ENCODE results near the gene GAST. TPM values are rescaled to one million over a fixed set of nuclear protein-coding genes. Genes with fewer than 3 reads are reported as not detected.

GAST gene
- total and polyA plus RNA-seq, 10 of the 15 experiments (the other 5 are each of a cell fraction or from before 2014, with no cell fraction given) = not detected

DNA sequence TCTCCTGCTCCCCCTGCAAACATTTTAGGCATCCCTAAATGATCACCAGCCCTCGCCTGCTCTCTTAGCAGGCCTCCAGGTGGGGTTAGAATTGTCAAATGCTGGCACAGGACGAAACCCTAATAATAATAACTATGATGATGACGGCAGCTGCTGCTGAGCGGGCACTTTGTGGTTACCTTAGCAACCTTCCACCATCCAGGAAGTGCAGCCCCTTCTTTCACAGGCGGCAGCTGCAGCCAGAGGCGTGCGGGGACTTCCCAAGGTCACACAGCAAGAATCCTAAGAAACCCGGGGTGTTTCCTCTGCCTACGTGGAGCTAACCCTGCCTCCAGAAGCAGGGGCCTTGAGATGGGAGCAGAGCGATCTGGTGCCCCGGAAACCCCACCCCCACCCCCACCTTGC is 45.9 kb upstream of the GAST start:
- H3K4me1 ChIP-seq (ENCODE audit: control insufficient read depth, insufficient read depth, low read length) = peaks cover 39% of the 10 kb centered on the region
- H3K9me3 ChIP-seq (replicated peaks; ENCODE audit: control insufficient read depth, insufficient read depth, low read length) = no peaks in the 10 kb centered on the region
- POLR2A ChIA-PET = interaction anchor here (0.6 to 8.3 kb wide), 7 partner anchors 12 to 847 kb away, joined by 3 to 103 read pairs (median 4); partner anchors contain the start of gene EIF1
- no peaks in the 10 kb centered on the region for H3K27me3 ChIP-seq (replicated peaks in 1 of 2; ENCODE audit: control insufficient read depth in 2 of 2, insufficient read depth in 2 of 2, low read length in 1 of 2)
- RAD21 ChIA-PET (ENCODE audit: unreplicated experiment) = interaction anchor here (1.0 to 9.6 kb wide), 12 partner anchors 10 to 1133 kb away, joined by 3 to 193 read pairs (median 7); partner anchors contain the start of gene EIF1
- H3K4me3 ChIP-seq = peak overlapping the region; percentile 73
- peak; percentile 75 for DNase-seq (ENCODE audit: low read depth, low spot score)
- intact Hi-C loops (cut with micrococcal nuclease; ENCODE audit: unreplicated experiment) = loop anchor here (2.0 to 5.0 kb wide), 2 partner anchors 23 to 1049 kb away; partner anchors contain the start of gene EIF1
- H3K4me2 ChIP-seq (ENCODE audit: control insufficient read depth, insufficient read depth) = peak overlapping the region; percentile 99
- H3K36me3 ChIP-seq (ENCODE audit: control insufficient read depth in 2 of 2, insufficient read depth in 2 of 2, low read length in 1 of 2) = no peaks in the 10 kb centered on the region
- no TSS peak for BruUV-seq (replicated peaks)
- H3K27ac ChIP-seq (ENCODE audit: control insufficient read depth, insufficient read depth) = peak overlapping the region; percentile 67
- no peak for FAIRE-seq
- peak overlapping the region; percentile 59 for H3K9ac ChIP-seq (ENCODE audit: control insufficient read depth, insufficient read depth, low read length)
- ATAC-seq = peak; percentile 66
- 1% methylated on average over 11 of the region's 11 CpGs for WGBS (ENCODE audit: insufficient coverage, insufficient replicate concordance, low lambda C conversion rate, missing lambda C conversion rate)
- no peaks in the 10 kb centered on the region for H4K20me1 ChIP-seq (ENCODE audit: control insufficient read depth, insufficient read depth)
- peak overlapping the region; percentile 72 for H2AFZ ChIP-seq (ENCODE audit: control insufficient read depth, low read depth, low read length)
- SMC1A ChIA-PET (ENCODE audit: uncharacterized antibody, unreplicated experiment) = interaction anchor here (0.9 to 6.9 kb wide), 7 partner anchors 12 to 1050 kb away, joined by 3 to 92 read pairs (median 14); partner anchors contain the start of gene EIF1
- in situ Hi-C loops (cut with MboI) = loop anchor here (10.0 kb wide), 1 partner anchor 1051 kb away; no protein-coding TSS in a partner anchor
- no peaks in the 10 kb centered on the region for H3K79me2 ChIP-seq (ENCODE audit: control insufficient read depth, insufficient read depth, low read length)
- CTCF ChIA-PET = interaction anchor here (0.6 to 12.0 kb wide), 19 partner anchors 8 to 1698 kb away, joined by 3 to 420 read pairs (median 4); partner anchors contain the start of gene EIF1
- TF ChIP-seq EGR1 (IDR thresholded peaks at IDR 0.05; ENCODE audit: borderline replicate concordance in 1 of 2, low read depth in 2 of 2, low read length in 2 of 2) (peak in 1 of 2 experiments; percentile 26; a peak in 1 of 3 replicates), STAT1 (conservative IDR thresholded peaks at IDR 0.05) (0 out of 2 replicates have a peak, but pooled peaks have one; percentile 5), MXI1 (IDR thresholded peaks at IDR 0.05; ENCODE audit: low read depth, low read length) (peak; percentile 34; the same call in 1 of the 2 replicates), ETV6 (conservative IDR thresholded peaks at IDR 0.05 in 1 of 2, IDR thresholded peaks at IDR 0.05 in 1 of 2; ENCODE audit: borderline replicate concordance in 1 of 2, low read depth in 1 of 2) (no peak), RELA (IDR thresholded peaks at IDR 0.05; ENCODE audit: borderline replicate concordance, partially characterized antibody) (peak; percentile 42), MEF2A (IDR thresholded peaks at IDR 0.05; ENCODE audit: insufficient read depth, low read depth, low read length) (no peak), RELB (IDR thresholded peaks at IDR 0.05; ENCODE audit: low read depth) (0 out of 2 replicates have a peak, but pooled peaks have one; percentile 11), BHLHE40 (IDR thresholded peaks at IDR 0.05; ENCODE audit: borderline replicate concordance in 1 of 2, low read depth in 2 of 2, low read length in 1 of 2) (peak in 1 of 2 experiments; percentile 58; a peak in 2 of 4 replicates), MAX (IDR thresholded peaks at IDR 0.05; ENCODE audit: low read depth, low read length) (no peak; the same call in 1 of the 2 replicates), BACH1 (IDR thresholded peaks at IDR 0.05; ENCODE audit: borderline replicate concordance) (no peak), ZBED1 (IDR thresholded peaks at IDR 0.05; ENCODE audit: borderline replicate concordance) (0 out of 2 replicates have a peak, but pooled peaks have one; percentile 9), NBN (IDR thresholded peaks at IDR 0.05) (0 out of 2 replicates have a peak, but pooled peaks have one; percentile 53), SMAD1 (IDR thresholded peaks at IDR 0.05; ENCODE audit: low read depth, partially characterized antibody) (peak; percentile 19), WRNIP1 (IDR thresholded peaks at IDR 0.05; ENCODE audit: borderline replicate concordance, low read depth, low read length) (no peak), CREM (IDR thresholded peaks at IDR 0.05; ENCODE audit: low read depth) (no peak; the same call in 1 of the 2 replicates), ATF7 (IDR thresholded peaks at IDR 0.05; ENCODE audit: low read depth) (peak; percentile 52; the same call in 1 of the 2 replicates), RFX5 (IDR thresholded peaks at IDR 0.05; ENCODE audit: low read depth, low read length) (no peak), MTA3 (IDR thresholded peaks at IDR 0.05; ENCODE audit: borderline replicate concordance, low read length) (no peak)
- TF ChIP-seq, protein P1, sequence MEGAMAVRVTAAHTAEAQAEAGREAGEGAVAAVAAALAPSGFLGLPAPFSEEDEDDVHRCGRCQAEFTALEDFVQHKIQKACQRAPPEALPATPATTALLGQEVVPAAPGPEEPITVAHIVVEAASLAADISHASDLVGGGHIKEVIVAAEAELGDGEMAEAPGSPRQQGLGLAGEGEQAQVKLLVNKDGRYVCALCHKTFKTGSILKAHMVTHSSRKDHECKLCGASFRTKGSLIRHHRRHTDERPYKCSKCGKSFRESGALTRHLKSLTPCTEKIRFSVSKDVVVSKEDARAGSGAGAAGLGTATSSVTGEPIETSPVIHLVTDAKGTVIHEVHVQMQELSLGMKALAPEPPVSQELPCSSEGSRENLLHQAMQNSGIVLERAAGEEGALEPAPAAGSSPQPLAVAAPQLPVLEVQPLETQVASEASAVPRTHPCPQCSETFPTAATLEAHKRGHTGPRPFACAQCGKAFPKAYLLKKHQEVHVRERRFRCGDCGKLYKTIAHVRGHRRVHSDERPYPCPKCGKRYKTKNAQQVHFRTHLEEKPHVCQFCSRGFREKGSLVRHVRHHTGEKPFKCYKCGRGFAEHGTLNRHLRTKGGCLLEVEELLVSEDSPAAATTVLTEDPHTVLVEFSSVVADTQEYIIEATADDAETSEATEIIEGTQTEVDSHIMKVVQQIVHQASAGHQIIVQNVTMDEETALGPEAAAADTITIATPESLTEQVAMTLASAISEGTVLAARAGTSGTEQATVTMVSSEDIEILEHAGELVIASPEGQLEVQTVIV (IDR thresholded peaks at IDR 0.05; ENCODE audit: borderline replicate concordance, partially characterized antibody) = peak; percentile 43

Measured in GM12878 (cell line).